NK-92 treated with Interleukin-12 subunit alpha and Interleukin-12 subunit beta, amount 100 ng/mL, for 24 hours (cell line): Measurements from ENCODE around the gene LEF1.

Experiments
- DNase-seq: peaks from one replicate; lab custom pipeline; 2025; lab: John Stamatoyannopoulos, UW

Gene LEF1

GRCh38 chr4:108174856-108175255 is 6.1 kb upstream of the LEF1 start:
- DNase-seq: no peak

- DNase-seq: no peak
Observed at GRCh38 chr4:108173599-108174057, 4.9 kb upstream of the LEF1 start.

- DNase-seq: no peak
Observed at GRCh38 chr4:108172753-108173598, 4.2 kb upstream of the LEF1 start.

GRCh38 chr4:108172231-108172752 is 3.6 kb upstream of the LEF1 start:
- no peak for DNase-seq

DNA sequence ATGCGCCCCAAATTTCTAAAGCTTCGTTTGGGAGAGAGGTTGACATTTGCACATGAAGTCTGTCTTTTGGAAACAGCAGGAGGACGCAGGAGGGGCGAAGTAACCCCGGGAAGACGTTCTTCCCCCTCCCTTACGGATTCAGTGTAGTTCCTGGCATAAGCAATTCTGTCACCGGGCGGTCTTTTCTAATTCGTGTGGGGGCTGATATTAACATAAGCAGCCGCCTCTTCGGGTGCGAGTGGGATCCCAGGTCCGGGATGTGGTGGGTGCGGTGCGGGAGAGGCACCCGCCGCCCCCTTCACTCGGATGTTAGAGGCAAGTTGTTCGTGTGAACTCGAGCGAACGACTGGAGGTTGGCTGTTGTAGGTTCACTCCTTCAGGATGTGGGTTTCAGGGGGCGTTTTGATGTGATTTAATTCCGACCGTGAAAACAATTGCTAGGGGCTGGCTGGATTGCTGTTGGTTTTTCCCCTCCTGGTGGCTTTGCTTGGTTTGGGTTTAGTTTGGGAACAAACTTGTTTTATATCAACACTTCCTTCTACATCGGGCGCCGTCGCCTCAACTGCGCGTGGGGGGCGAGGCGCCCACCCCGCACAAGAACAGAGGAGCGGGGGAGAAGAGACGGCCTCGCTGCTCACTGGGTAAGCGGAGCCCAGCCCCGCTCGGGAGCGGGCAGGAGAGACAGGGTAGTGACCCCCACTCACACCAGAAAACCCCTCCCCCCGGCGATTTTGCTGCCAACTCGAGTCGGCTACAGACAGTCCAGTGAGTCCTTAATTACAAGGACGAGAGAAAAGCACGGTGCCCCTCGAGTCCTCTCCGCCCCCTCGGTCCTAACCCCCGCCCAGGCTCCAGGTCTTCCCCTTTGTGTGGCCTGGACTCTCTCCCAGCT is 2.9 kb upstream of the LEF1 start:
- no peak for DNase-seq

GRCh38 chr4:108170631-108171338 is 2.1 kb upstream of the LEF1 start:
- no peak for DNase-seq

GRCh38 chr4:108169664-108170063 is 932 bp upstream of the LEF1 start:
- no peak for DNase-seq

DNA sequence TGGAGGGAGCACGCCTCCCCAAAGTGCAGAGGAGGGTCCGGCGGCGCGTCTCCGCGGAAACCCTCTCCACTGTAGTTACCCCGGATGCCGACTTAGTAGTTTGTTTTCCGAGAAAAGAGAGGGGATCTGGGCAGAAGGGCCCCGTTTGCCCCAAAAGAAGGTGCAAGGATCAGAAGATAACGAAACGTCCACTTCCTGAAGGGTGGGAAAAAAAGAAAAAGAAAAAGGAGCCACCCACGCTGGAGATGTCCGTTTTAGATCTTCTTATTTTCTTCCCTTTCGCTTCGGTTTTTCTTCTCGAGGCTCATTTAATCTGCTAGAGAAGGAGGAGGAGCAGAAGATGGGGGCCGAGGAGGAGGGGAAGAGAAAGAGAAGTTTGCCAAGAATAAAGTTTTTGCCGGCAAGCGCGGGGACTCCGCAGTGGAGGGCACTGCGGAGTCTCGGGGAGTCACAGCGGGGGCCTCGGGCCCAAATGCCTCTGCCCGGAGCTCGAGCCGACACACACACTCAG is 517 bp downstream of the LEF1 start:
- no peak for DNase-seq

DNA sequence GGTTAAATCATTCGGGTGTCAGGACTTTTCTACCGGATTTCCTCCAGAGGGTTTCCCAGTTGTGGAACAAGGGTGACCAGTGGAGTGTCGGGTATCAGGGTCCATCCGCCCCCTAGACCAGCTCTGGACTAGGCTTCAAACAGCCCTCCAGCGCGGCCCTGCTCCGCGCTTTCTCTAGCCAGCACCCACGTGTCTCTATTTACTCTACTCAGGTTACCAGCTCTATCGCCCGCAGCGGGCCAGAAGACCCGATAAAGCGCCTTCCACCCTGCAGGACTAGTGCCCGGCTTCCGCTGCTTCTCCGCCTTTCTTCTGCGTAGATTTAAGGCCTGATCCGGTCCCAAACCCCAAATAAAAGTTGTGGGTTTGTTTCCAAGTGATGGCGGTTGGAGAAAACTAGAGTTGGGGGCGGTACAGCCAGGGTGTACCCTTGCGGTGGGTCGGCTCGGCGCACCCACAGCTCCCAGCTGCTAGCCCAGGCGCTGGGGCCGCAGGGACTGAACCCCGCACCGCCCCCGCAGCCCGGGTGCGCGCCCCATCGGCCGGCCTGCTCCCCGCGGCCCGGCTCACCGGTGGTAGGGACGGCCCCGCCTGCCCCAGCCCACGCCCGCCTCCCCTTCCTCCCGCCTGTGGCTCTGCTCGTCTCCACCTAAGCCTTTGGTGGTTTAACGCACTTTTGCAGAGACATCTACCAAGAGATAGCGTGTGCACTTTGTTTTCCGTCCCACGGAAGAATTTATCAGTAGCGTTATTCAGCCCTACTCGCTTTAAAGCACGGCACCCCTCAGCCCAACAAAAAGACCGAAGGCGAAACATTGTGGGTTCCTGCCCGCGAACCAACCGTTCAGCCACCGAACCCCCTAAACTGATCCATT is 2.1 kb downstream of the LEF1 start:
- DNase-seq: no peak

- DNase-seq: no peak
Observed at GRCh38 chr4:108166038-108166437, 2.7 kb downstream of the LEF1 start.

DNA sequence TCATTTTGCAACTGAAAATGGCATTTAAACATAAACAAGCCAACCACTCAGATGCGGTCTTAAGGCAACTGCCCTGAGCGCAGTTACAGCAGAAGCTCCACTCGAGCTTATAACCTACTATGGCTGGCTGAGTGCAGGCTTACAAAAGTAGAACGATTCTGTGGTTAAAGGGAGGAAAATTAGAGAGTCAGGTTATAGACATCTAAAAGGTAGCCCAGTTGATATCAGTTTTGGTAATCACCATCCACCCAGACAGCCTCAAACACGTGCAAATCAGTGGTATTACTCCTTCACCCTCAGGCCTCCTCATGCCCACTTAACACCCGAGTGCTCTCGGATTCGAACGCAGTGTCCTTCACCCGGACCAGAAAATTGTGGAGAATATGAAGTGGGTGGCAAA is 3.1 kb downstream of the LEF1 start:
- no peak for DNase-seq

GRCh38 chr4:108163351-108163750 is 5.4 kb downstream of the LEF1 start:
- no peak for DNase-seq

DNA sequence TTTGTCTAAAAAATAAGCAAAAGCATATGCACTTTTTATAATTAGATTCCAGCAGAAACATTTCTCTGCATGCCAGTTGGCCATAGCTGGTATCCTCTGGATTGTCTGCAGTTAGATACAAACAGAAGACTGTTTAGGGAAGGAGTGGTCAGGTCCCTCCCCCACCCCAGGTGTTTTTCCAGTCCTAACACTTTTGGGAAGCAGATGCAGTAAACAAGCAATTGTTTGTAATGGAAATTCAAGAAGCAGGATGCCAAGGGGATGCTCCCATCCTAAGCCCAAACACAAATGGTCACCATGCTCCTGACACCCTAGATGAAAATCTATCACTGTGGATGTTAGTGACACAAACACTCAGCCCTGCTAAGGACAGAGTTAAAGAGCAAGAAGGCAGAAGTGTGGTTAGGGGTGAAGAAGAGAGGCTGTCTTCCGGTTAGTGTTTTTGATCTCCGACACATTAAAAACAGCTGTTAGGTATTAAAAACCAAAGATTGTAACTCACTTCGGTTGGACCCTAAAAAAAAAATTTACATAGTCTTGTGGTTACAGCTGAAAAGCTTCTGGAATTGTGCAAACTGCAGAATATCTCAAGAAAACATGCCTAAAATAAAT is 7.9 kb downstream of the LEF1 start:
- DNase-seq: no peak

DNA sequence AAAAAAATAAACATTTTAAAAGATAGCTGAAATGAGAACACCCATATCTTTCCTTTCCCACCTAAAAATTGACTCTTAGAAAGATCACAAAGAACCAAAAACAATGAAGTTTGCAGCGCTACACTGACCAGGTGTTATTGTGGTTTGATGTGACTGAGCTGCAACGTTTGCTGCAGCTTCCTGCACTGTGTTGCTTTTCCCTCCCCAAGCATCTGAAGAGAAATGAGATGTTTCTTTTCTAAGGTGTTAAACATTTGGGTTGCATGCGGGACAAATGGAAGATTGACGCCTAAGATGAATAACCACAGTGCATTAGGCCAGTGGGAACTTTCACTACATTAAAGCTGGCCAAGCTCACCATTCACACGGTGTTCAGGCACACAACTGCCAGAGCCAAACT is 8.9 kb downstream of the LEF1 start:
- no peak for DNase-seq

- DNase-seq: no peak
Observed at GRCh38 chr4:108157655-108158054, 11.1 kb downstream of the LEF1 start.

DNA sequence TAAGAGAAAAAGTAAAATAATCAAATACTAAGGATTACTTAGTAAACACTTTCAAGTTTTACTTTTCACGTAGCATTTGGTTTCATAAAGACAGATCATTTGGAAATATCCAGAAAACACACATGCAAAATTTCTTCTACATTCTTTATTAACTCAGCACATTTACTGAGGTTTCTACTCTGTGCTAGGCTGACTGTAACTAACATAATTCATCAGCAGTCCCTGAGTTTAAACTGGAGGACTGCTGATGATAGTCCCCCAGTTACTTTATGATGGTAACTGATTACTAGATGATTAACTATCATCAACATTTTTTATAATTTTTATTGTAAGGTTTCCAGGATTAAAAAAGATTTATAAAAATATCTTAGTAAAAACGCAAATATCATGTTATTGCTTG is 12.3 kb downstream of the LEF1 start:
- no peak for DNase-seq

- no peak for DNase-seq
Observed at GRCh38 chr4:108155373-108155772, 13.4 kb downstream of the LEF1 start.

DNA sequence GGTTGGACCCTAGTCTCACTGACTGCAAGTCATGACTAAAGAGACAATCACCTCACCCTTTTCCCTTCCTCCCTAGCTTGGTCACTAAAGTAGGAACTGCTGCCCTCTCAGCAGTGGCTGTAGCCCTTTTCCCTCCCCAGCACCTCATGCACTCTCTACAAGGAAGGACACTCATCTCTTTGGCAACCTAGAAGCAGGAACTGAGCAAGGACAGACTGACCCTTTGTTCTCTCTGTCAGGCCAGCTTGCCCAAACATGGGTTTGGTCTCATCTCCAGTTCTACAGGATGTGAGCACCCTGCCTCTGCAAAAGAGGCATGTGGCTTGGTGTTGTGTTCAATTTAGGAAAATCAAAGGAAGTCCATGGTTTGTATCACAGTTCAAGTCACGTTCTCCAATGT is 15.8 kb downstream of the LEF1 start:
- no peak for DNase-seq

- no peak for DNase-seq
Observed at GRCh38 chr4:108149588-108150380, 18.9 kb downstream of the LEF1 start.

- no peak for DNase-seq
Observed at GRCh38 chr4:108148316-108148715, 20.4 kb downstream of the LEF1 start.
